ENCODE results near the gene MYRIP.
"Not testable (repeated sequence)": the region's sequence is repeated elsewhere in the genome, so short reads cannot be mapped to it uniquely, and the experiment has no call there.

MYRIP gene

DNA sequence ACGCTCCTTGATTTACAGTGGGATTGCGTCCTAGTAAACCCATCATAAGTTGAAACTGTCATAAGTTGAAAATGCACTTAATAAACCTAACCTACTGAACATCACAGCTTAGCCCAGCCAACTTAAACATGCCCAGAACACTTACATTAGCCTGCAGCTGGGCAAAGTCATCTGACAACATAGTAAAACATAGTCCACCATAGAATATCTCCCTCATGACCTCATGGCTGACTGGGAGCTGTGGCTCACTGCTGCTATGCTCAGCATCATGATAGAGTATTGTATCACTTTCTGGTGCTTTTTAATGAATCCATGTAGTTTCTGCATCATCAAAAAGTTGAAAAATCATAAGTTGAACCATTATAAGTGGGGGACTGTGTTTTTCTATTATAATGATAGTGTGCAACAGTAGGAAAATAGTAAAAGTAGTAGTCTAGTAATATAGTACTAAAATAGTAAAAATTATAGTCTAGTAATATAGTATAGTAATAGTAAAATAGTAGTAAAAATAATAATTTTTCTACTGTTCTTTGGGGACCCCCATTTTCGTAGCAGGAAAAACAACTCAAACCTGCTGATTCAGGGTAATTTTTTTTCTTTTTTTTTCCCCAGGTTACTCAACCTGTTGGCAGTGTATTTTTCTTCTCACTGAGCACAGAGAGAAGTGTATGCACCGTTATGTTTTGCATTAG lies 233.5 kb downstream of the MYRIP start:
- peak; percentile 6 for DNase-seq (ENCODE audit: low read depth)

DNA sequence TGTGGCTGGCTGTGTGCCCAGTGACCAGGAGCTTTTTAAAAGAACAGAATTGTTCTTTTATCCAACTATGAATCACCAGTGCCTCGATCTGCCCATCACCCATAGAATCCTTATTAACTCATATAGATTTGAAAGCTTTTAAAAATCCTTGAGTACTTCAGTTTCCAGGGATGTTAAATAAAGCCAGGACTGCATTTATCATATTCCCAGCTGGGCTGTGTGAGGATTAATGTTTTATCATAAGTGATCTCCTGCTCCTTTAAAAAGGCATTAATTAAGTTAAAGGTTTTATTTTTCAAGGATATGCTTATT lies 234.0 kb downstream of the MYRIP start:
- DNase-seq (ENCODE audit: low read depth) = peak; percentile 69

DNA sequence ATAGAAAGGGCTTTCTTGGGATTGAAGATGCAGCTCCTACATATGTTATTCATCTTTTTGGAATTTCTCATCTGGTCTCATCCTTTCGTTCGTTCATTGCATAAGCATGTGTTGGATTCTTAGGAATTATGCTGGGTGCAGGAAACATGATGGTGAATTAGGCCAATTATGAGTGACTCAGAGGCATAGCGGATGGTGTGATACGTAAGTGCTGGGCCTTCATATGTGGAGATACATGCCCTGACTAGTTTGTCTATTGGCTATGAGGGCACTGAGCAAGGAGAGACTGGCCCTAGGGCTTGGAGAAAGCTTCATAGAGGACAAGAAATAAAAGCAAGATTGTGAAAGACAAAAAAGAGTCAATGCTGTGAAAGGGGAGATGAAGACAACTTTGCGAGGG lies 235.1 kb downstream of the MYRIP start:
- DNase-seq (ENCODE audit: low read depth) = peak; percentile 91

DNA sequence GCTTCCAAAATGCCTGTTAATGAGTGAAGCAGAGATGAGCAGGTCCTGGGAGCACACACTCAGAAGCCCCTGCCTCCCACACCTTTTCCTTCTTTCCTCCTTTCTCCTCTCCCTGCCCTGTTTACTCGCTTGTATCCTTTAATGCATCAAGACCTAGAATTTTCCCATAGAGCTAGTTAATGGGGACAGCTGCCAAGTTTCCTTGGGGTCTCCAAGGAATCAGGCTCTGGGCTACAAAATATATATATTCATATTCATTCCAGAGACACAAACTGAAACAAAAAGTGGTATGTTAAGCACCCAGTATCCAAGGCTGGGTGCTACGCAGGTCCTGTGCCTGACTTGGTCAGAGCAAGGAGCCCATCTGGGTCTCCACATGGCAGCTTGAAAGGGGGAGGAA lies 235.6 kb downstream of the MYRIP start:
- no peak for DNase-seq (ENCODE audit: low read depth)

DNA sequence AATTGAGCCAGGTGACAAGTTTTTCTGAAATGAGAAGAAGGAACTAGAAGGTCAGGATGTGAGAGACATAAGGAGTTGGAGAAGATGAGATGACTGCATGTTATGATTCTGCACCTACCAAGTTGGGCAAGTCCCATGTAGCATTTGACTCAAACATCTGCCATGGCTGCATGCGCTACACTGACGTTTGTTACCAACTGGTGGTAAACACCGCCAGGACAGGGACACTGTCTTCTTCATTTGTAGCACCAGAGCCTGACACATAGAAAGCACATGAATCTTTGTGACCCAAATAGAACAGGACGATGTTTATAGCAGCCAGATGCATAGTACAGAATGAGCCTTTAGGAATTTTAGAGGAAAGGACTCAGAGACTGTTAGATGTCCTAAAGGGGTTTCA lies 236.7 kb downstream of the MYRIP start:
- DNase-seq (ENCODE audit: low read depth) = no peak

DNA sequence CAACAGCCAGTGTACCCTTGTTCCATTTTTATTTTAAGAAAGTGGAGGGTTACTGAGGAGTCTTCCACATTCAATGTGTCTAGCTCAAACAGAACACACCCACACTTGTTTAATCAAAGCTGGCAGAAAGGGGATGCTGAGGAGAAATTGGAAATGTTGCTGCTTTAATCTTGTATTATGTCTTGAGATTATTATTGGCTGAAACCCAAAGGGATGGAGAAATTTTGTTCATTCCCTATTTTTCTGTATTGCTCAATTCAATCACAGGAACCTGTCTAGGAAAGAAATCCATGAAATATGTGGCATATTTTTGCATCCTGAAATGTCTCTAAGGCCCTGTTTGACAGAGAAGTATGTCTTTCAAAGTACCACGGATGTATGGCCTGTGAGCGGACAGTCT lies 238.0 kb downstream of the MYRIP start:
- DNase-seq (ENCODE audit: low read depth) = no peak

DNA sequence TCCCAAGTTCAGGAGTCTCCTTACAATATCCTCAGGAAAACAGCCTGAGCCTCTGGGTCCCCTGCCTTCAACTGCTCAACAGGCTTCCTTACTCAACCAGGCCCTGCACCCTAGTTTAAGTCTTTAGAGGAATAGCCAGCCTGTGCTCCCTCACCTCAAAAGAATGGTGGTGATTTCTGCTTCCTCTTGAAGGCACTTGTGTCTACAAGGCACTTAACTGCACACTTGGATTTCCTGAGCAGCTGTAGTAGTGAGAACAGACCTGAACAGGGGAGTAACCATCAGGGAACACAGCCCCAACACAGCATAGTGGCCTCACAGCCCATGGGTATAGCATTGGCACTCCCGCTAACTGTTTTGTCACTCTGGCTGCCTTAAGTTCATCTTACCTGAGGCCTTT lies 244.3 kb downstream of the MYRIP start:
- DNase-seq (ENCODE audit: low read depth) = no peak

DNA sequence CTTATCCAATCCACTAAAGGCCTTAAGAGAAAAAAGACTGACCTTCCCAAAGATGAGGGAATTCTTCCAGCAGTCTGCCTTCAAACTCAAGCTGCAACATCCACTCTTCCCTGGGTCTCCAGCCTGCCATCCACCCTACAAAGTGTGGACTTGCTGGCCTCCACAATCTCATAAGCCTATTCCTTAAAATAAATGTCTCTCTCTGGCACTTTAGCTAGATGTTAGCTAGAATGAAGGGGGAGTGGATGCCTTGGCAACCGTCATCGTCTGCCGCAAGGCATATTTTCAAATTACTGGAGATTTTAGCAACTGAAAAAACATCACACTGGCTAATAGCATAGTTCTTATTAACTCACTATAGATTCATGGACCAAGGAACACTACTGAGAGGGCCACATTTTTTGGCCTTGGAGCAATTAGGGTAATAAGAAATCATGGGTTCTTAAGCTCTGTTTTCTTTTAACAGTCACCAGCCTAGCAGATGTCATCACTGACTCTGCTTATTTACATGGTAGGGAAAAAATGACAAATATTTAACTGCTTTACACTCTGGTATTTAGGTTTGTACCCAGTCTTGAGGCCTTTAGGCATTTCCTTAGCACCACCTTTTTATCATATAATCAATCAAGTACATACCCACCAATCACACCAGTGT lies 245.3 kb downstream of the MYRIP start:
- peak; percentile 73 for DNase-seq (ENCODE audit: low read depth)

DNA sequence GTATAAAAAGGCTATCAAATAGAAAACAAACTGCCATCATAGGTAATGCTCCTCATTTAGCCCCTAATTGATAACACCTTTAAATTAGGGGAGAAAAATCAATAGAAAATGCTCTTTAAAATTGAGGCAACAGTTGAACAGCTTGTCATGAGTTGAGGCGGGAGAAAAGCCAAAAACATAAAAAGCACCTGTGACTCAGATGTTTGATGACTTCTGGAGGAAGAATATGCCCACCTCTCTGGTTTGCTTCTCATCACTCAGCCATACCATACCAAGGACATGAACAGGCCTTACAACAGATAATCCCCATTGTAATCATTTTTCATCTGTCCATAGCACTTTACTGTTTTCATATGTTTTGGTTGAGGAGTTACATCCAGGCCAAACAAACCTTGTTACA lies 246.0 kb downstream of the MYRIP start:
- DNase-seq (ENCODE audit: low read depth) = no peak

DNA sequence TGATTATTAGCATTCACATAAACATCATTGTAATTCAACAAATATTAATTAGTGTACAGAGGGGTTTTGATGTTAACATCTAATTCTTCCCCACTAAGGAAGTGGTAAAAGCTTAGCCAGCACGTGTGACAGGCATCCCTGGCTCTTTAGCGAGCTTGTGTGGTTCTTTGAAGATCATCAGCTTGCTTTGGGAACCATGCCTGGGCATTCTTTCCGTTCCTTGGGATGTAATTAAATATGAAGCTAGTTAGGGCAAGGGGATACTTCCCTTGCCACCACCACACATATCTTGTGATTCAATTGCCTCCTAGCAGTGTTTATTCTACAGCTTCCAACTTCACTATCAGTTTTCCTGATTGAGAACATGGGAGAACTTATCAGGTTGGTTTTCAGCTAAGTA lies 246.5 kb downstream of the MYRIP start:
- peak; percentile 57 for DNase-seq (ENCODE audit: low read depth)

DNA sequence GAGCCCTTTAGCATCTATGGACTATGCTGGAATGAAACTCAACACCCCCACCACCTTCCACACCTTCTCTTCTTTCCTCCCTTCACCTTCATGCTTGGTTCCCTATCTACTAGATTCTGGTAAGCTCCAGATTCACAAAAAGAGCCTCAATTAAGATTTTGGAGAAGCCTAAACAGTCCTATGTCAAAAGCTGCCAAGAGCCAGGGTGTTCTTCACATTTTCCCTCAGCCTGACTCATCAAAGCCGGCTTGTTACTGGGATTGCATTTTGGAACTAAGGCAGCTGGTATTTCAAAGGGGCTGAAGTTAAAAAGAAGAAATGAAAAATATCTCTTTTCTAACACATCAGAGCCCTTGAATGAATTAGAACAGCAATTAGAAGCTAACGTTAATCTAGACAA lies 247.7 kb downstream of the MYRIP start:
- DNase-seq (ENCODE audit: low read depth) = peak; percentile 37

DNA sequence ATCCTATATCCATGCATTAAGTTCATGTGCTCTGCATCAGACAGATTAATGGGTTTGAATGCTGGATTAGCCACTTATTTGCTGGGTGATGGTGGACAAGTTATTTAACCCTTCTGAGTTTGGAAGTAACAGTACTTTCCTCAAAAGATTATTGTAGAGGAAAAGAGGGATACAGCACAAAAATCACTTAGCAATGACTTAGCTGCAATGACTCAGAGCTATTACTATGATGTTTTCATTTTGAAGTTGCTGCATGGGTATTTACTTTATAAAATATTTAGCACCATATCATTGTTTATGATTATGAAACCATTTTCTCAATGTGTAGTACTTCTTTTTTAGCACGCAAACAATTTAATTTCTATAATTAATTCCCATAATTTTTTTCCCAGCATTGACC lies 248.4 kb downstream of the MYRIP start:
- no peak for DNase-seq (ENCODE audit: low read depth)

DNA sequence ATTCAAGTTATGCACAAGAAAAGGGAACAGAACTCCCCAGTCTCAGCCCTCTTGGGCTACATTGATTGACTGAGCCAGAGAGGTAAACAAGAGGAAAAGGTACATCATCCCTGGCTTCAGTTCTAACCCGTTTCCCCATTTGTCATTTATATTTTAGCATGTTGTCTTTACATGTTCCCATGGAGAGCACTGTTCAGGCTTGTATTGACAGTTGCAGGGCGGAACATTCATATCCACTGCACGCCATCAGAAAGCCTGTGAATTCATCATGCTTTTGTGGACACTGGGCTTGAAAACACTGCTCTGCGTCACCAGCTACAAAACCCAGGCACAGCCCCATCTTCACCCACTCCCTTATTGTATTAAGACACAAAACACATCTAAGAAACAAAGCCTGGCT lies 259.2 kb downstream of the MYRIP start:
- no peak for DNase-seq (ENCODE audit: low read depth)

DNA sequence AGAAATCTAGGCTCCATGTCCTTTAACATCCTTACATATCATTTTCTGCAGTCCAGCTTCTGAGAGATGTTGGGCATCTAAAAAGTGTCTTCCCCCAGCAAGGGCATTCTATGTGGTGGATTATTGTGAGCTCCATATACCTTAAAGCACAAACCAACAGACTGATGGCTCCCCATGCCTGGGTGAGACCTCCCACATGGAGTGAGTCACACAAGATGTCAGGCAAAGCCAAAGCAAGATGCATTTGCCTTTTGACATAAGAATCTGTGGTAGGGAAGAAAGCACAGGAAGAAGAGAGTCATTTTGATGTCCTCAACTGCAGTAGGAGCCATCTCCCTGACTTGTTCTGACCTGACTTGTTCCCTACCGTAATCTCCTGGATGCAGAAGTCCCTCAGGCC lies 261.4 kb downstream of the MYRIP start:
- no peak for DNase-seq (ENCODE audit: low read depth)

DNA sequence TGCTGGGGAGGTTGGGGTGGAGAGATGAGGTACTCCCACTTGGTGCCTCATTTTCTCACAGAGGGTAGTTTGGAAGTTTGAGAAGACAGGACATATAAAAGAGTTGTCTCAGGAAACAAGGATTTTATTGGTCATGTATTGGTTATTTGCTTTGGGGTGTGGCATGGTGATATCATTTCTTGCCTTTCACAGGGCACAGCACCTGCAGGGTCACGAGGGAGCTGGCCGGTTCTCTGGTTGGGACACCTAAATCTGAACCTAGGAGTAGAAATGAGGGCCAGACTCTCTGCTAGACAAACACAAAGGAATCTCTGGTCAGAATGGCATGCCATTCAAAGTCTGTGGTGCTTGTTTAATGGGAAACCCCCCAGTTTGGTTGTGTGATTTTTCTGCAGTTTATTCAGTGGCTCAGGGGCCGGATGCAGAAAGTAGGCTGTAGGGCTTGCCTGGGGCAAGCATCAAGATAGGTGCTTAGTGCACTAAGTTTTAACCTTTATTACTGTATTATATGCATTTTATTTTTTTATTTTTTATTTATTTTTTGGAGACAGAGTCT lies 262.4 kb downstream of the MYRIP start:
- DNase-seq (ENCODE audit: low read depth) = no peak

DNA sequence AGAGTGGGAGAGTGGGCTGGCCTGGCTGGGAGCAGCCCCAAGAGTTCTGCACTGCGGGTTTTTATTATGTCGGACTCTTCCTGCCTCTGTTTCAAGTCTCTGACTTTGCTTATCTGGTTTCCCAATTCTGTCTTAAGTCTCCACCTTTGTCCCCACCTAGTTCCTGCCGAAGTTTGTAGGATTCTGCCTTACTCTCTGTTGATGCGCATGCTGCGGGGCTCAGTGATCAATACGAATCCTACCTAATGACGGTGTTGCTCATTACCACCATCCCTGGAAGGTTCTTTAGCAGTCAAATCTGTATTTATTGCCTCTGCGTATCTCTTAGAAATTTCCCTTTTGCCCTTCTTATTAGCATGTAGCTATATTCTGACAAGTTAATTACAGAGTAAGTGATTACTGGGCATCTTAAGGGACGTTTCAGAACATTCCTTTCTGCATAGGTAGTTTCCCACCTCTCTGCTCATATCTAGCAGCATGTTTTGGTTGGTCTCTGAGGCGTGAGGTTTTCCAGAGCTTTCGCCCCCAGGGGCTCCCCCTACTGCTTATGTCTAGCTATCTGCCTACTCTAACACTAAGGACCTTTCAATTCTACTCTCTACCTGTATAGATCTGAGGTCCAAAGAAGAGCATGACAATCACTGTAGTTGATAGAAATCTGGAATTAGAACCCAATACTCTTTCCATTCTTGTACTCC lies 264.1 kb downstream of the MYRIP start:
- no peak for DNase-seq (ENCODE audit: low read depth)

DNA sequence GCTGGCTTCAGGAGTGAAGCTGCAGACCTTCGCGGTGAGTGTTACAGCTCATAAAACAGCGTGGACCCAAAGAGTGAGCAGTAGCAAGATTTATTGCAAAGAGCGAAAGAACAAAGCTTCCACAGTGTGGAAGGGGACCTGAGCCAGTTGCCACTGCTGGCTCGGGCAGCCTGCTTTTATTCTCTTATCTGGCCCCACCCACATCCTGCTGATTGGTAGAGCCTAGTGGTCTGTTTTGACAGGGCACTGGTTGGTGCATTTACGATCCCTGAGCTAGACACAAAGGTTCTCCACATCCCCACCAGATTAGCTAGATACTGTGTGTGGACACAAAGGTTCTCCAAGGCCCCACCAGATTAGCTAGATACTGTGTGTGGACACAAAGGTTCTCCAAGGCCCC lies 267.7 kb downstream of the MYRIP start:
- not testable (repeated sequence) for DNase-seq (ENCODE audit: low read depth)

DNA sequence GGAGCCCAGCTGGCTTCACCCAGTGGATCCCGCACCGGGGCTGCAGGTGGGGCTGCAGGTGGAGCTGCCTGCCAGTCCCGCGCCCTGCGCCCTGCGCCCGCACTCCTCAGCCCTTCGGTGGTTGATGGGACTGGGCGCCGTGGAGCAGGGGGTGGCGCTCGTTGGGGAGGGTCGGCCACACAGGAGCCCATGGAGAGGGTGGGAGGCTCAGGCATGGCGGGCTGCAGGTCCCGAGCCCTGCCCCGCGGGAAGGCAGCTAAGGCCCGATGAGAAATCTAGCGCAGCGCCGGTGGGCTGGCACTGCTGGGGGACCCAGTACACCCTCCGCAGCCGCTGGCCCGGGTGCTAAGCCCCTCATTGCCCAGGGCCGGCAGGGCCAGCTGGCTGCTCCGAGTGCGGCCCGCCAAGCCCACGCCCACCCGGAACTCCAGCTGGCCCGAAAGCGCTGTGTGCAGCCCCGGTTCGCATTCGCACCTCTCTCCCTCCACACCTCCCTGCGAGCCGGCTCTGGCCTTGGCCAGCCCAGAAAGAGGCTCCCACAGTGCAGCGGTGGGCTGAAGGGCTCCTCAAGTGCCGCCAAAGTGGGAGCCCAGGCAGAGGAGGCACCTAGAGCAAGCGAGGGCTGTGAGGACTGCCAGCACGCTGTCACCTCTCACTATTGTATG lies 268.6 kb downstream of the MYRIP start:
- not testable (repeated sequence) for DNase-seq (ENCODE audit: low read depth)

DNA sequence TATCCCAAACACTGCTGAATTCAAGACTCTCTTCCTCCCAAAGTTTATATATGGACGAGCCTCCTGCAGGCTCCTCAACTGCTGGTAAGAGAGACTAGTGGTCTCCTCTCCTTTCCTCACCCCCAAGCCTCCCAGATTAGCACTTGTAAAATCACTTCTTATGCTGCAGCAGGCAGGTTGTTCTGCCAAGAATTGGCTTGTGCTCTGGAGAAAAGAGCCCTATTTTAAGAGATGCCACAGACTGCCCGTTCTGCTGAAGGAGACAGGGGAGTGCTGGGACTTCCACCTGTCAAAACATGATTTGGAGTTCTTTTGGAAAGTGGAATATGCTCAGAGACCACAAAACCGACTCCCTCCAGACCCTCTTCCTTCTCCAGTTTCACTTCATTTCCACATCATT lies 269.2 kb downstream of the MYRIP start:
- DNase-seq (ENCODE audit: low read depth) = no peak

DNA sequence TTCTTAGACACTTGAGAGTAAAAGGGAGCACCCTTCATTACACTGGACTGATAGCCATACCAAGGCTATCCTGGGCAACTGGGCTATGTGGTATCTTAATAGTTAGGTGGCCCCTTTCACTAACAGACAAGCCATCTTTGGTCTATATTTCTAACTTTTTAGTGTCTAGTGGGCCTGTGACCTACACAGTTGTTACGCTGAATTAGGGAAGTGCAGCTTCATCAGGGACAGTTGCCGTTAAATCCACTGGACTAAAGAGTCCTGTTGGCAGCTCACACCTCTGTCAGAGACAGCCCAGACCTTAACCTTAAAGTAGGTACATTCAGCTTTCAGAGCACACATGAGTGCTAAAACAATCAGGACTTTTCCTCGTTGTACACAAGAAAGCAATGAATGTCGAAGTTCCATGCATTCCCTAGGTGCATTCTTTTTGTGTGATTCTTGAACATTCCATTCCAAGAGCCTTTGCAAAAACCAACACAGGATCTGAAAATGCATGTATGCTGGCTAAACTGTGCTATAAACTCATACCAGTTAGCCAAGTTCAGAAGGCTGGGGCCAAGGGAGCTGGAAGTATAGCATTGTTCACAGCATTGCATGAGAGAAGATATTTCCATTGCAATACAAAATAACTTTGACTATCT lies 269.9 kb downstream of the MYRIP start:
- peak; percentile 76 for DNase-seq (ENCODE audit: low read depth)

DNA sequence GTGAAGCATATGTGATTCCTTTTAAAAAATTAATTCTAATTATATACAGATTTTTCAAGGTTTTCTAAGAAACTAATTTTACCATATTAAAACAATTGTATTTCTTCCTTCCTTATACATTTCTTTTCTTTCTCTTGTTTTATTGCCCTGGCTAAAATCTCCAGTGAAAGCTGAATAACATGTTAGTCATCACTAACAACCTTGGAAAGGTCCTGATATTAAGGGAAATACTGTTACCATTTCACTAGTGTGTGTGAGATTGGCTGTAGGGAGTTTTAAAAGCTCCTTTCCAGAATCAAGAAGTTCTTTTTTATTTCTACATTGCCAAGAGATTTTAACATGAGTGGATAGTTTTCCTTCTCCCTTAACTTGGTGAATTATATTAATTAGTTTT lies 270.4 kb downstream of the MYRIP start:
- no peak for DNase-seq (ENCODE audit: low read depth)

DNA sequence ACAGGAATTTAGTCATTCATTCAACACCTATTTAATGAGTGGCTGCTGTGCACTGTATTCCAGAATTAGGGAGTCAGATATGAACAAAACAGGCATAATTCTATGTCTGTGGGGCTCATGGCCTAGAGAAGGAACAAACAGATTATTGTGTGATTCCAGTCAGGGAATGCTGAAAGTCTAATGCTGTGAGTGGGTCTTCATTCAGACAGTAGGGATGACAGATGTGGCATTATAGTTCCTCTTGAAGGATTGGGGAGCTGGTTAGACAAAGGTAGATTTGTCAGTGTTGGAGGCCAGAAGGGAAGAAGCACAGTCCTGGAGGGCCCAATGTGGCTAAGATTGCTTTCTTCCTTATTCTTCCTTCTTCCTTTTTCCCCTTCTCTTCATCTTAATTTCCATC lies 273.7 kb downstream of the MYRIP start:
- no peak for DNase-seq (ENCODE audit: low read depth)
